ENCODE results near the gene STOX2.

- TF ChIP-seq YY1 (IDR thresholded peaks at IDR 0.05; ENCODE audit: low read depth, low read length), result no peak
- no peak for TF ChIP-seq CTCF (IDR thresholded peaks at IDR 0.05; ENCODE audit: control extremely low read depth in 1 of 3, insufficient read depth in 1 of 3, low read depth in 1 of 3, low read length in 3 of 3)
- no peak for TF ChIP-seq RAD21 (IDR thresholded peaks at IDR 0.05 in 1 of 2, conservative IDR thresholded peaks at IDR 0.05 in 1 of 2; ENCODE audit: low read depth in 2 of 2, low read length in 2 of 2)
- no peak for TF ChIP-seq POLR2A (IDR thresholded peaks at IDR 0.05; ENCODE audit: control extremely low read depth in 1 of 2, low read depth in 2 of 2, low read length in 2 of 2)
- TF ChIP-seq SP1 (IDR thresholded peaks at IDR 0.05; ENCODE audit: low read depth, low read length), result no peak; the same call in 1 of the 2 replicates
Measured at GRCh38 chr4:183935355-183936005, 30.4 kb downstream of the STOX2 start.
